ENCODE measurements around the gene MKS1. TPM values are rescaled to one million over a fixed set of nuclear protein-coding genes. Genes with fewer than 3 reads are reported as not detected.

MKS1 gene
- total and polyA plus RNA-seq, 2 donors (not counting 3 experiments of a cell fraction or from before 2014, with no cell fraction given): 12.2 to 13.2 TPM

- Histone ChIP-seq H2AFZ (ENCODE audit: low read depth, low read length) (no peak overlapping the region), H3K4me3 (replicated peaks in 1 of 3; ENCODE audit: insufficient read depth in 1 of 3, low read depth in 1 of 3, low read length in 3 of 3) (no peak overlapping the region), H3K4me2 (ENCODE audit: insufficient read depth, low read length) (no peak overlapping the region), H3K9me3 (replicated peaks; ENCODE audit: control insufficient read depth, insufficient read depth, low read length) (no peaks in the 10 kb centered on the region), H3K36me3 (ENCODE audit: control insufficient read depth in 2 of 2, extremely low read depth in 1 of 2, insufficient read depth in 2 of 2, low read length in 2 of 2) (no peaks in the 10 kb centered on the region), H4K20me1 (replicated peaks; ENCODE audit: control insufficient read depth, extremely low read depth, insufficient read depth, low read length) (no peaks in the 10 kb centered on the region), H3K27me3 (ENCODE audit: control insufficient read depth in 2 of 2, insufficient read depth in 2 of 2, low read length in 2 of 2) (peaks cover 33 to 44% of the 10 kb centered on the region in 2 experiments), H3K9me1 (replicated peaks; ENCODE audit: control insufficient read depth, extremely low read depth, insufficient read depth, low read length) (no peaks in the 10 kb centered on the region), H3K27ac (ENCODE audit: insufficient read depth, low read depth, low read length) (no peak overlapping the region), H3K79me2 (ENCODE audit: control insufficient read depth, insufficient read depth, low read length) (no peaks in the 10 kb centered on the region), H3K4me1 (ENCODE audit: control insufficient read depth, extremely low read depth, insufficient read depth, low read length) (peaks cover under 1% of the 10 kb centered on the region), H3K9ac (replicated peaks; ENCODE audit: extremely low read depth, insufficient read depth, low read length) (no peak overlapping the region)
- TF ChIP-seq CTCF (IDR thresholded peaks at IDR 0.05; ENCODE audit: extremely low read depth in 1 of 2, insufficient read depth in 1 of 2, low read depth in 1 of 2, low read length in 2 of 2) (no peak), MAX (IDR thresholded peaks at IDR 0.05; ENCODE audit: insufficient read depth, insufficient read length) (no peak)
- ChIA-PET POLR2A (no interaction called here), CTCF (no interaction called here)
- intact Hi-C loops (cut with micrococcal nuclease) (no loop called here), dilution Hi-C loops (cut with MboI; ENCODE audit: extremely low pct_ligation_motif_present, low sequenced_read_pairs) (no loop called here)
- DNase-seq (ENCODE audit: low read depth, low spot score) (no peak), FAIRE-seq (no peak)
- no TSS peak for BruUV-seq (replicated peaks)
Measured at GRCh38 chr17:58158181-58158580, 60.9 kb downstream of the MKS1 start.

- dilution Hi-C loops (cut with MboI; ENCODE audit: extremely low pct_ligation_motif_present, low sequenced_read_pairs) (no loop called here), intact Hi-C loops (cut with micrococcal nuclease) (no loop called here)
- no peaks in the 10 kb centered on the region for H4K20me1 ChIP-seq (replicated peaks; ENCODE audit: control insufficient read depth, extremely low read depth, insufficient read depth, low read length)
- CTCF ChIA-PET: no interaction called here
- no peak overlapping the region for H2AFZ ChIP-seq (ENCODE audit: low read depth, low read length)
- H3K79me2 ChIP-seq (ENCODE audit: control insufficient read depth, insufficient read depth, low read length): no peaks in the 10 kb centered on the region
- POLR2A ChIA-PET: no interaction called here
- H3K9me1 ChIP-seq (replicated peaks; ENCODE audit: control insufficient read depth, extremely low read depth, insufficient read depth, low read length): no peaks in the 10 kb centered on the region
- H3K27me3 ChIP-seq (ENCODE audit: control insufficient read depth in 2 of 2, insufficient read depth in 2 of 2, low read length in 2 of 2): peaks cover 32 to 34% of the 10 kb centered on the region in 2 experiments
- FAIRE-seq (no peak), DNase-seq (ENCODE audit: low read depth, low spot score) (no peak)
- H3K27ac ChIP-seq (ENCODE audit: insufficient read depth, low read depth, low read length): no peak overlapping the region
- no peak overlapping the region for H3K4me2 ChIP-seq (ENCODE audit: insufficient read depth, low read length)
- peaks cover 3% of the 10 kb centered on the region for H3K4me1 ChIP-seq (ENCODE audit: control insufficient read depth, extremely low read depth, insufficient read depth, low read length)
- TF ChIP-seq FOS (IDR thresholded peaks at IDR 0.05; ENCODE audit: borderline replicate concordance, insufficient read depth, low read length): no peak
- peak; percentile 83 for TF ChIP-seq EZH2 (IDR thresholded peaks at IDR 0.05; ENCODE audit: borderline replicate concordance, low read depth, low read length, severe bottlenecking)
- TF ChIP-seq MAX (IDR thresholded peaks at IDR 0.05; ENCODE audit: insufficient read depth, insufficient read length): no peak
- H3K9me3 ChIP-seq (replicated peaks; ENCODE audit: control insufficient read depth, insufficient read depth, low read length): no peaks in the 10 kb centered on the region
- H3K9ac ChIP-seq (replicated peaks; ENCODE audit: extremely low read depth, insufficient read depth, low read length): no peak overlapping the region
- no peaks in the 10 kb centered on the region for H3K36me3 ChIP-seq (ENCODE audit: control insufficient read depth in 2 of 2, extremely low read depth in 1 of 2, insufficient read depth in 2 of 2, low read length in 2 of 2)
- no TSS peak for BruUV-seq (replicated peaks)
- no peak overlapping the region for H3K4me3 ChIP-seq (replicated peaks in 1 of 3; ENCODE audit: insufficient read depth in 1 of 3, low read depth in 1 of 3, low read length in 3 of 3)
Measured at GRCh38 chr17:58156839-58157803, 61.9 kb downstream of the MKS1 start.
